ENCODE data around the gene FOXK2.

Gene FOXK2

DNA sequence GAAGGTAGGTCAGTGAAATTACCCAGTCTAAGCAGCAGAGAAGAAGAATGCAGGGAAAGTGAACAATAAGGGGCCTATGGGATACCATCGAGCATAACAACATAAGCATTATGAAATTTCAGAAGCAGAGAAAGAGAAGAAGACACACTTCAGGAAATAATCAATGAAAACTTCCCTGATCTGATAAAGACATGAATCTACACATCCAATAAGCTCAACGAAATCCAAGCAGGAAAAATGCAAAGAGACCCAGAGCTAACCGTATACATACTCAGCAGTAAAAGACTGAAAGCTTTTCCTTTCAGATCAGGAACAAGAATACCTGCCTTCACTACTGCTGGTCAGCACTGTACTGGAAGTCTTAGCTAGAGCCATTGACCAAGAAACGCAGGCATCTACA lies 90.1 kb downstream of the FOXK2 start:
- no peak for DNase-seq (ENCODE audit: low spot score)

DNA sequence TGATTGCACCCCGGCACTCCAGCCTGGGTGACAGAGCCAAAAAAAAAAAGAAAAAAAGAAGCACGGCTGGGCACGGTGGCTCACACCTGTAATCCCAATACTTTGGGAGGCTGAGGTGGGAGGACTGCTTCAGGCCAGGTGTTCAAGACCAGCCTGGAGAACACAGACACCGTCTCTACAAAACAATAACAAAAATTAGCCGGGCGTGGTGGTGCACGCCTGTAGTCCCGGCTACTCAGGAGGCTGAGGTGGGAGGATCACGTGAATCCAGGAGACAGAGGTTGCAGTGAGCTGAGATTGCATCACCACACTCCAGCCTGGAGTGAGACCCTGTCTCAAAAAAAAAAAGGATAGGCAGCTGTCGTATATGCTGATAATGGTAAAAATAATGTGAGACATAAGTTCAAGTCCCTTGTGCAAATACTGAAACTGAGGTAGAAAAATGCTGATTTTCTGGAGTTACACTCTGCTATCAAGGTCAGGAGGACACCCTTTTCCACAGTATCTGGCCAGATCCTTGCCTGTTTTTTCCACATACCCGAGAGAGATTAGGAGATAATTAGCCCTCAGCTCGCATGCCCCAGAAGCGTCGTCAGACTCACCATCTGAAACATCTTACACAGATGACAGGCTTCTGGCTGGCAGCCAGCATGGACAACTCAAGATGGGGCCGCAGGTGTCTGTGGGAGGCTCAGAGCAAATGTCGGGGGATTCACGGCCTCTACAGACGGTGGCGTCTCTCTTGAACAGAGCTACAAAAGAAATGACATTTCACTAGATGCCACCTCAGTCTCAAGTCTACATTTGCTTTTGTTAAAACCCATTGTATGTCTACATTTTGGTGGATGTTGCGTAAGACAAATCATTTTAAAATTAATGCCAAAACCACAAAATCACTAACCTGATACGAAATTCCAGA lies 91.9 kb downstream of the FOXK2 start:
- DNase-seq (ENCODE audit: low spot score), result no peak

DNA sequence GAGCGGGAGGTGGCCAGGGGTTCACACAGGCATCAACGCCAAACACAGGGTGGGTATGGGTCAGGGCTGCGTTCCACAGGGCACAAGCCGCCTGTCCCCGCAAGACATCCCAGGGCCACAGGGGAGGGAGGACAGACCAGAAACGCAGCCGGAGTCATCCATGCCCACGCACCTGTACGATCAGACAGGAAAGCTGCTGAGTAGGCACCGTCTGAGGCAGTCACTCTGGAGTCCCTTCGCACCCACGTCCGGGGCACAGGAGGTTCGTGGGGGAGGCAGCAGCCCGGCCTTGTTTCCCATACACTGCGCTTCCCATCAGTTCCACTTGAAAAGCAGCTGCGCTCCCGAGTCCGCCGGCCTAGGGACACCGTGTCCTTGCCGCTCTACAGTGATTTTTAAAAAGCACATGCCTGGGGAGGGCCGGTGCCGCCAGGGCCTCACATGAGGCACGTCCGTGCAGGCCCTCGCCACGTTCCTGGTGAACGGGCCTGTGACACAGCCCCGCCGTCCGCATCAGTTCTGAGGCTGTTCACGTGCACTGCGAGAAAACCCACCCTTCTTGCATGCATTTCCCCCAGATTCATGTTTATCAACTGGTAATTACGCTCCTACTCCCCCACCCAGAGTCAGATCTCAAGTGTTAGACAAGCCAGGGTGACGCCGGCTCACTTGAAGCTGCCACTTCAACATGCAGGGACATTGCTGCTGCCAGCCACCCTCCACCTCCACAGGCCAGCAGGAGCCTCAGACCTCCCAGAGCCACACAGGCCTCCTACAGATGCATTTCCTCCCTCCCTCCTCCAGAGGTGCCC lies 94.0 kb downstream of the FOXK2 start:
- no peak for DNase-seq (ENCODE audit: low spot score)

DNA sequence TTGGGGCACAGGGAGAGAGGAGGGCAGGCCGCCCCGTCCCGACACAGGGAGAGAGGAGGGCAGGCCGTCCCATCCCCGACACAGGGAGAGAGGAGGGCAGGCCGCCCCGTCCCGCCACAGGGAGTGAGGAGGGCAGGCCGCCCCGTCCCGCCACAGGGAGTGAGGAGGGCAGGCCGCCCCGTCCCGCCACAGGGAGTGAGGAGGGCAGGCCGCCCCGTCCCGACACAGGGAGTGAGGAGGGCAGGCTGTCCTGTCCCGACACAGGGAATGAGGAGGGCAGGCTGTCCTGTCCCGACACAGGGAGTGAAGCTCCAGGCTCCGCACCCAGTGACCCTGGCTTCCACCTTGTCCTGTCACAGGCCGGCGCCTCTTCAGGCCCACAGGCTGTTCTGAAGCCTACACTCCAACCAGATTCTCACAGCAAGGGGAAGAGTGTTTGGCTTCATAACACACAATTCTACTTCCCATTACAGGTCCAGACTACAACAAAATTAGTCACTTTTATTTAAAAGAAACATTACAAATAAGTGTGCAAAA lies 94.6 kb downstream of the FOXK2 start:
- DNase-seq (ENCODE audit: low spot score), result no peak

DNA sequence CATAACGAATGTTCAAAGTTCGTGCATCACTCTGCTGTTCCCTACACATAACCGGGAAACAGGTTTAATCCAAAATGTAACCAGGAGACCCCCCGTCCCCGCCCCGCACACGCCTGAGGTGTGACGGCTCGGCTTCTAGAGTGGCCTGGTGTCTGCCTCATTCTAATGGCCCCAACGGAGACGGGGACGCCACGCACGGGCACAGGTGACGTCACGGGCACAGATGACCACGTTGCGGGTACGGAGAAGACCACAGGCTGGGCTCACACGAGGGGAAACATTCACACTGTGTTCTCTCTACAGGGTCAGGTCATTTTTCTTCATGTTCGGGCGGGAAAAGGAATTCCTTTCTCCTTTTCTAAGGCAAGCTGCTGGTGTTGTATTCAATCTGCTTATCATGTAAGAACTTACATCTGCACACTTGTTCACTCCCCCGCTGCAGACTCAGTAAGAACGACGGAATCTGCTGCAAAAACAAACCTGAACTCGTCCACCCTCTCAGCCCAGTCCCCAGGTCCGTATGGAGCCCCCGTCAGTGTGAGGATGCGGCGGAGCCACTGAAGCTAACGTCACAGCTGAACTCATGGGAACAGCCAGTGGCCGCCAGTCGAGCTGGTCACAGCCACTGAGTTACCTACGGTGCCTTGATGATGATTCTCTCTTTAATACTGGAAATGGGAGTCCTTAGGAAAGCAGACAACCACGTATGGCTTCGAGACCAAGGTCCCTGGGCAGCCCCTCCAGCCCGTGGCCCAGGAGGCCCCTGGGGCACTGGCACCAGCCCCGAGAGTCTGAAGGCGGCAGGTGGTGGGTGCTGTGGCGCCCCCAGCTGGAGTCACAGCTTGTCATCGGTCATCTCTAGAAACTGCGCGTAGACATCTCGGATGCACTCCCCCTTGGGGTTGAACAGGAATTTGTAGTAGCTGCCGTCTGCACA lies 95.8 kb downstream of the FOXK2 start:
- no peak for DNase-seq (ENCODE audit: low spot score)

DNA sequence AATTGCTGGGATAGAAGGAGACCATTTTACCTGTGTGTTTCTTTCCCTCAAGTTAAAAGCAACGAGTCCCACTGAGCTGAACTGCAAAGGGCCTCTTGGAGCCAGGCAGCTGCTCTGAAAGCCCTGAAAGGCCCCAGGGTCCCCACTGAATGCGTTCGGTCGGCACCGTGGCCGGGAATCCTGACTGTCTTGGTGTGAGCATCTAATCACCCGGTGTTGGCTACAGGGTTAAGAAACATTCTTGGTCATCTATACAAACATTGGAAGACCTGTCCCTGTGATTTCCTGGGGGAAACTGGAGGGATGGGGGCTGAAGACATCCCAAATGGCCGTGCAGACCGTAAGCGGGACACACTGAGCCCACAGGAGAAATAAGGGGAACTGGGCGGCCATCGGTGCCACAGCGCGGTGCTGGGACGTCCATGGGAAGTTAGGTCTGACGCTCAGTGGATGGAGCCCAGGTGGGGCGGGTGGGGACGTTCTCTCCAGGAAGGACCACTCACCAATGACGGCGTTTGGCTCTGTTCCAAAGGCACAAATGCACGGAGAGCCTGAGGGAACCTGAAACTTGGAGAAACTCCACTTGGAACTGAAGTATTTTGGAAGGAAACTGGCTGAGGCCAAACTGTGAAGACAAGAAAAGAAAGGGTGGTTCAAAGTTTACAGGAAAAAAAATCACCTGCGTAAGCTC lies 96.6 kb downstream of the FOXK2 start:
- no peak for DNase-seq (ENCODE audit: low spot score)

DNA sequence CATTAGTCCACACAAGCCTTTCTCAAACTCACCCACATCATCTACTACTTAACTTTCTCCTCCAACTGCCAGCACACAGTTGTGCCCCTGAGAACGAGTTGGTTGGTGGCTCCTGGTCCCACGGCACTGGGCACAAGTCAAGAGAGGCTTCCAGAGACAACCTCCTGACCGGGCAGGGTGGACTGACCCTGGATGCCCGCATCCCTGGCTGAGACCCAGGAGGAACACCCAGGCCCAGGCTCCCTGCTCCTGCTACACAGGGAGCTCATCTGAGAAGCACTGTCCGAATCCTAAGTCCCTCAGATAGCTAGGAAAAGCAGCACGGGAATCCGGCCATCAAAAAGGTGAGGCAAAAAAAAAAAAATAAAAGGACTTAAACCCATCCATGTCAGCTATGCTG lies 99.7 kb downstream of the FOXK2 start:
- DNase-seq (ENCODE audit: low spot score), result no peak

DNA sequence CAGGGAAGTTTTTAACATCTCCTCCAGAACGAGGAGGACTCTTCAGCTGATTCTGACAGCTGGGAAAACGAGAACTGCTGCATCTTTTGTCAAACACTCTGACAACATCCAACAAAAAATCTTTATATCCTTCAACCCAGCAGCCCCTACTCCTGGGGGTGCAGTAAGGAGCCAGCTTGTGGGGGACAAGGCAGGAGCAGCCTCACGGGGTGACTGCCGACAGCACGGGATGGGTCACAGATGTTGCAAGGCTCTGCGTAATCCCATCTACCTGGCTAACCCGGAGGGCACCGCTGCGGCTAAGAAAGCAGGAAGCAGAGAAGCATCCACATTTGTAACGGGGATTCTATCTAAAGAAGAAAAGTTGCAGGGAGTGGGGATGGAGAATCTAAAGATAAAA lies 100.1 kb downstream of the FOXK2 start:
- no peak for DNase-seq (ENCODE audit: low spot score)

DNA sequence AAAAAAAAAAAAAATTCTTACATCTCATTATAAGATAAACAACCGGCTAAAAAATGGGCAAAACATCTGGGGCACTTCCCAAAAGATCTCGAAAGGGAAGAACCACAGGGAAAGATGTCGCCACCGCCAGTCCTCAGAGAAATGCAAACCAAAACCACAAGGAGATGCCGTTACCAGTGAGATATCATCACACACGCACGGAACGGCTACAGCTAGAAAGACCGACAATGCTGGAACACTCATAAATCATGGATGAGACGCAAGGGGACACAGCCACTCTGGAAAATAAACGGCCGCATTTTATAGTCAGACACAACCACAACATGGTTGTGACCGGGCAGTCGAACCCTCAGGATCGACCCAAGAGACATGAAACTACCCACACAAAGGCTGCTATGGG lies 104.2 kb downstream of the FOXK2 start:
- DNase-seq (ENCODE audit: low spot score), result no peak

DNA sequence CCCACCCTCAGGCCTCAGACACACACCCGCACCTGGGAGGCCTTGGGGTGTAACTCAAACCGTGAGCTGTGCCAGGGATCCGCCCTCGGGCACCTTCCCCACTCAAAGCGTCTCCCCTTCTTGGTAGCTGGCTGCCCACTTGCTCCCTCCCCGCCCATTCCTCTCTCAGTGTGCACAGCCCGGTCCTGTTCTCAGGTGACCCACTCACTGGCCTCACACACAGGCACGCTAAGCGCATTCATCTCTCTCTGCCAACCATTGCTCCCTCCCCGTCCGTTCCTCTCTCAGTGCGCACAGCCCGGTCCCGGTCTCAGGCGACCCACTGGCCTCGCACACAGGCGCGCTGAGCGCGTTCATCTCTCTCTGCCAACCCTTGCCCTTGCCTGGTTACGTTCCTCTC lies 107.9 kb downstream of the FOXK2 start:
- DNase-seq (ENCODE audit: low spot score), result no peak

DNA sequence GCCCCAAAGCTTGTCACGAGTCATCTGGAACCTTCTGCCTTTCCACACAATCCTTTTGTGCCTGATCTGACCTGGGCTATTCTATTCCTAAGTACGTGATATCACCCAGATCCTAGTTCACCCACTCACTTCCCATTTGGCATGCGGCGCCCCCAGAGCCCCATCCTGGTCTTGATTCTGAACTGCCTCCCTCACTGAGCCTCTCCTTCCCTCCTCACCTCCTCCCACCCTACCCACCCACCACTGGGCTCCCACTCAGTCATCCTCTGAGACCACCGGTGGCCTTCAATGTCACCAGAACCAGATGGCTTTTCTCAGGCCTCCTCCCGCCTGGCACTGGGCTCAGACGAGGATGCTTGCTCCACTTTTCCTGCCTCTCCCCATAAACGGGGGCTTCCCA lies 110.2 kb downstream of the FOXK2 start:
- DNase-seq (ENCODE audit: low spot score), result no peak

DNA sequence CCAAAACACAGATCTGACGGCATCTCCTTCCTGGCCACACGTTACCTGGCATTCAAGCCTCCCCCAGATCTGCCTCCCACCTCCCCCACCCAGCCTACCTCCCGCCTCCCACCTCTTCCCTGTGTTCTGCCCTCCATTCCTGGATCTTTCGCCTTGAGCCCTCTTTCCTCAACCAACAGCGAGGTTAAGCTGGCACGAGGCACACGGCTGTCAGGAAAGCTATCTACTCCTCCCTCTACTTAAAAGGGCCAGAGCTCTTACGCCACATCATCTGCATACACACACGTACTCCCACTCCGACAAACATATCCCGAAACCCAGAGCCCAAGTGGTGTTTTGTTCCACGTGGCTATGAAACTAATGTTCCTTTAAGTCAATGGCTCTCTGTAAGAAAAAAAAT lies 110.7 kb downstream of the FOXK2 start:
- no peak for DNase-seq (ENCODE audit: low spot score)

DNA sequence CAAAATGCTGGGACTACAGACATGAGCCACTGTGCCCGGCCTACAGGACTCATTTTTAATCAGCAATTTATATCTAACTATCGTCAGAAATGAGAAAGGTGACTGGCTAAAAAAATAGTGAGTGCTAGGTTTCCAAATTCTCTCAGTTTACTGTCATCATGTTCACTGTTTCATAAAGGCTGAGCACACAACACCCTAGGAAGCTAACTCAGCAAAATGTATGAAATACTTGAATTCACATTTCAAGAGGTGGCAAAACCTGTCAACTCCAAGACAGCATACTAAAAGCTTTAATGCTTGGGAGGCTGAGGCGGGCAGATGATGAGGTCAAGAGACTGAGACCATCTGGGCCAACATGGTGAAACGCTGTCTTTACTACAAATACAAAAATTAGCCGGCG lies 112.0 kb downstream of the FOXK2 start:
- no peak for DNase-seq (ENCODE audit: low spot score)

DNA sequence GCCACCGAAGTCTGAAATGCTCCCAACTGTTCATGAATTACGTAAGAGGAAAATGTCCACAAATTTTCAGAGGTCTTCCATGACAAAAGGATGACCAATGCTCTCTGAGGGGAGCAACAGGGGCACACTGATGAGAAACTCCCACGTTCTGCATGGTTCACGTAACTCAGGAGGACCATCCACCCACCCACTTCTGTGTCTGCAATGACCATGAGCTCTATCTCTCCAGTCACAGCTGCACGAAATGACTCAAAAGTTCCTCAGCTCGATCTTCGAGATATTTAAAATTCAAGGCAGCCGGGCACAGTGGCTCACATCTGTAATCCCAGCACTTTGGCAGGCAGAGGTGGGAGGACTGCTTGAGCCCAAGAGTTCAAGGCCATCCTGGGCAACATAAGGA lies 112.9 kb downstream of the FOXK2 start:
- DNase-seq (ENCODE audit: low spot score), result no peak

DNA sequence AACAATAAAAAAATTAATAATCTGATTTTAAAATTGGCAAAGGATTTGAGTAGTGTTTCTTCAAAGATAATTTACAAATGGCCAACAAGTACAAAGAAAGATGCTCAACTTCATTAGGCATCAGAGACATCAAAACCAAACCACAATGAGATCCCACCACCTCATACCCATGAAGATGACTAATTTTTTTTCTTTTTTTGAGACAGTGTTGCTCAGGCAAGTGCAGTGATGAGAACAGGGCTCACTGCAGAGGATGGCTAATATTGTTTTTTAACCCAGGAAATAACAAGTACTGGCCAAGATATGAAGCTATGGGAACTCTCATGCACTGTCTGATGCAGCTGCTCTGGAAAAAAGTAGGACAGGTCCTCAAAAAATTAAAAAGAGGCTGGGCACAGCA lies 113.8 kb downstream of the FOXK2 start:
- no peak for DNase-seq (ENCODE audit: low spot score)

DNA sequence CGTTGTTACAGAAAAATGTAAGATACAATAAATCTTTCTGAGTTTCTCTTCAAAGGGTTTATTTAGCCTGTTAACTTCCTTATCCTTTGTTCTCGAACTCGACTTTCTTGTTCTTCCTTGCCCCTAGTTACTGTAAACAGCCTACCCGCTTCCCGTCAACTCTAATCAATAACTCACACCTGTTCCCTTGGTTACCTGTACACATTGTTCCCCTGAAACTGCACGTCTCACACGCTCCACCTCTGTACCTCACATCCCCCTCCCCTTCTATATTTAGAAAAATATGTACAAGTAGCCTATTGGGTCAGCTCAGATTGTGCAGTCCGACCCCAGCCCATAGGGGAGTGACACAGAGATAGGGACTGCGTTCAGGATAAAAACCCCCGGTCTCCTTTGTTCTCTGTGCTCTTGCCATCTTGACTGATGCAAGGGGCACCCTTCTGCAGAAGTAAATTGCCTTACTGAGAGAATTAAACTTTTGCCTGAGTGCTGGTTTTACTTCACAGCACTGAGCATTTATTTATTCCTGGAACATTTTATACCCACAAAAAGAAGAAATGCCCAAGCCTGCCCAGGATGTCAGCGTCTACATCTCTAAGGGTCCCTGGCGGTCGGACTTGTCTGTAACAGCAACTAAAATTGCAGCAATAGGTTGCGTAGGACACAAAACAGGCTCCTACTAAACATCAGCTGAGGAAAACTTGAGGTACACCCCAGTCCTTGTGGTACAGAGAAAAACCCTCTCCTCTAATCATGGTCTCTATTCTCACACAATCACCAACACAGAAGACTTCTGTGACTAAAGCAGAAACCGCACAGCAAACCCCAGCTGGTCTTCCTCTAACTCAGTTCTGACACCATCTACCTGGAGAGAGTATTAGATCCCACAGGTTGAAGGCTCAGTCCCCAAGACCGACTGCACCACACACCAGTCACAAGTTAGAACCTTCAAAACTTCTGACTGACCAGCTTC lies 117.4 kb downstream of the FOXK2 start:
- DNase-seq (ENCODE audit: low spot score), result no peak

DNA sequence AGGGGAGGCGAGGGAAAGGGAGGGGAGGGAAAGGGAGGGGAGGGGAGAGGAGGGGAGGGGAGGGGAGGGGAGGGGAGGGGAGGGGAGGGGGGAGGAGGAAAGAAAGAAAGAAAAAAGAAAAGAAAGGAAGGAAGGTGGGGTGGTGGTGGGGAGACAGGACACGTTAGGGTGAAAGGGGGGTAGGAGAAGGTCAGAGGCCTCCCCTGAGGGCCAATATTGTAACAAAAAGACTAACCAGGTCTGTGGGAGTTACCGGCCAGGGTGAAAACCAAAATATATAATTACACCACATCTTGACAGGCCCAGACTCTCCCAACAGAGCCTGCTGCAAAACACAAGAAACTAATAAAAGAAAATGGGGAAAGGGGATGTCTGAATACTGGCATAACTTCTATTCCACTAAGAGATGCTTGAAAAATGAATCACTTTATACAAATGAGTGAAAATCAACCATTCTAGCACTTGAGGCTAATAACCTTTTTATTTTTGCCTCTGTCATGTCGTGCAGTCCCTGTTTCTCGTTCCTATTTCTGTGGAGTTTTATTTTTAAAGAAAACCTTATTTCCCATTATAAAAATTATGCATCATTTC lies 118.7 kb downstream of the FOXK2 start:
- DNase-seq (ENCODE audit: low spot score), result no peak

DNA sequence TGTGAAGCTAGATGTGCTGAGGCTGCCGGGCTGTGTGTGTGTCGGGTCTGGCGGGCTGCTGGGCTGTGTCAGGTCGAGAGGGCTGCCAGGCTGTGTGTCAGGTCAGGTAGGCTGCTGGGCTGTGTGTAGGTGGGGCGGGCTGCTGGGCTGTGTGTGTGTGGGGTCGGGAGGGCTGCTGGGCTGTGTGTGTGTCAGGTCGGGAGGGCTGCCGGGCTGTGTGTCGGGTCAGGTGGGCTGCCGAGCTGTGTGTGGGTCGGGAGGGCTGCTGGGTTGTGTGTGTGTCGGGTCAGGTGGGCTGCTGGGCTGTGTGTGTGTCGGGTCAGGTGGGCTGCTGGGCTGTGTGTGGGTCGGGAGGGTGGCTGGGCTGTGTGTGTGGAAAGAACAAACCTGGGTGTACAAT lies 120.1 kb downstream of the FOXK2 start:
- DNase-seq (ENCODE audit: low spot score), result no peak

DNA sequence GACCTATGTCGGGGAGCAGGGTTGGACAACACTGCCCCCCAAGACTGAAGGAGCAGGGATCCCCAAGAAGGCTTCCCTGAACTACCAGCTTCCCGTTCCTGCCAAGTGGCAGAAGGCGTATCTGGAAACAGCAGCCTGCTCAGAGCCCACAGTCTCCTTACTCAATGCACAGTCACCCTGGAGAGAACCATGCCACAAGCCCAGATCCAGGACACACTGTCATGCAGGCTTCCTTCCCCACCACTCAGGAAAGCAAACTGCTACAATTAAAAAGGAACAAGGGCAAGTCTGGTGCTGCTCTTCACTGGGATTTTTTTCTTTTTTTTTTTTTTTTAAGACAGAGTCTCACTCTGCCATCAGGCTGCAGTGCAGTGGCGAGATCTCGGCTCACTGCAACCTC lies 120.5 kb downstream of the FOXK2 start:
- DNase-seq (ENCODE audit: low spot score), result no peak

DNA sequence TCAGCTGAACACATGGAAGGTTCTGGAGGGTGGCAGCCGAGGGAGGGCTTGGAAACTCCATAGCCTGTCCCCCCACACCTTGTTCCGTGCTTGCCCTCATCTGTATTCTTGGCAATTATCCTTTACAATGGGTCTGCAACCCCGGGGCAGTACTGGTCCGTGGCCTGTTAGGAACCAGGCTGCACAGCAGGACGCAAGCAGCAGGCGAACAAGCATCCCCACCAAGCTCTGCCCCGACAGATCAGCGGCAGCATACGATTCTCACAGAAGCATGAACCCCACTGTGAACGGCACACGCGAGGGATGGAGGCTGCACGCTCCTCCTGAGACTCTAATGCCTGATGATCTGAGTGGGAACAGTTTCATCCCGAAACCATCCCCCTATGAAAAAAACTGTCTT lies 122.5 kb downstream of the FOXK2 start:
- DNase-seq (ENCODE audit: low spot score), result no peak

Data from SW480 (cell line).